Neural cell (in vitro differentiated cells): ENCODE data around the gene ADCY1. TPM values are rescaled to one million over a fixed set of nuclear protein-coding genes. Genes with fewer than 3 reads are reported as not detected.

Experiments used
- H2AFZ ChIP-seq: fragments of 200-600, 300-800 bp; sonication (generic), shearing (Covaris generic); 2 replicates; pipeline ENCODE4 v1.6.0; 2014; ENCODE audit warnings: low read depth, mild to moderate bottlenecking, antibody characterized with exemption, low read length, moderate library complexity
- H3F3A ChIP-seq: fragments of 200-600 bp; shearing (Covaris generic); 2 replicates; pipeline ENCODE4 v1.6.1; 2016; ENCODE audit warnings: mild to moderate bottlenecking, moderate library complexity, mixed read lengths, antibody characterized with exemption, low read length; ENCODE audit not compliant: insufficient read depth, poor library complexity, severe bottlenecking
- H3K27ac ChIP-seq: fragments of 200-600, 300-800 bp; sonication (generic), shearing (Covaris generic); 2 replicates; pipeline ENCODE4 v1.5.1; 2014; ENCODE audit warnings: mild to moderate bottlenecking, low read length, moderate library complexity
- H3K27me3 ChIP-seq: fragments of 300-800, 200-600 bp; sonication (generic), shearing (Covaris generic); 2 replicates; pipeline ENCODE4 v1.6.0; 2014; ENCODE audit warnings: mild to moderate bottlenecking, low read depth, low read length, moderate library complexity; ENCODE audit not compliant: insufficient read depth
- H3K36me3 ChIP-seq: fragments of 300-800, 200-600 bp; sonication (generic), shearing (Covaris generic); 2 replicates; pipeline ENCODE4 v1.5.1; 2014; ENCODE audit warnings: mild to moderate bottlenecking, antibody characterized with exemption, low read length, moderate library complexity; ENCODE audit not compliant: insufficient read depth
- H3K4me2 ChIP-seq: fragments of 300-800, 200-600 bp; sonication (generic), shearing (Covaris generic); 2 replicates; pipeline ENCODE4 v1.6.0; 2014; ENCODE audit warnings: mild to moderate bottlenecking, low read length
- H3K4me3 ChIP-seq: fragments of 300-800, 200-600 bp; sonication (generic), shearing (Covaris generic); 2 replicates; pipeline ENCODE4 v1.5.1; 2014; ENCODE audit warnings: mild to moderate bottlenecking, low read length, moderate library complexity
- H3K79me2 ChIP-seq: fragments of 200-600 bp; shearing (Covaris generic); replicated peaks from 2 replicates; pipeline ENCODE4 v1.6.0; 2014; ENCODE audit warnings: mild to moderate bottlenecking, low read length, moderate library complexity; ENCODE audit not compliant: insufficient read depth
- H3K9ac ChIP-seq: fragments of 300-800, 200-600 bp; sonication (generic), shearing (Covaris generic); 2 replicates; pipeline ENCODE4 v1.6.1; 2016; ENCODE audit warnings: mild to moderate bottlenecking, low read length, mixed read lengths
- H3K9me2 ChIP-seq: fragments of 200-600 bp; shearing (Covaris generic); 2 replicates; pipeline ENCODE4 v1.6.1; 2016; ENCODE audit warnings: mild to moderate bottlenecking, low read length, mixed read lengths; ENCODE audit not compliant: insufficient read depth
- H3K9me3 ChIP-seq: fragments of 200-600, 300-800 bp; sonication (generic), shearing (Covaris generic); 2 replicates; pipeline ENCODE4 v1.6.1; 2016; ENCODE audit warnings: mild to moderate bottlenecking, mixed run types, low read length, moderate library complexity, mixed read lengths
- H4K20me1 ChIP-seq: fragments of 200-600 bp; shearing (Covaris generic); 2 replicates; pipeline ENCODE4 v1.6.1; 2016; ENCODE audit warnings: mild to moderate bottlenecking, mixed run types; ENCODE audit not compliant: insufficient read depth
- EP300 ChIP-seq: fragments of 450-650 bp; conservative IDR thresholded peaks from 2 replicates; pipeline ENCODE4 v1.6.1; 2014; ENCODE audit warnings: antibody characterized with exemption, mild to moderate bottlenecking, moderate library complexity; ENCODE audit not compliant: poor library complexity, severe bottlenecking
- EZH2 ChIP-seq: fragments of 200-600, 300-800 bp; shearing (Covaris generic), sonication (generic); IDR thresholded peaks from 2 replicates; pipeline ENCODE4 v1.6.1; 2014; ENCODE audit warnings: antibody characterized with exemption, low read length, borderline replicate concordance, mild to moderate bottlenecking; ENCODE audit not compliant: insufficient read depth, poor library complexity, severe bottlenecking
- MXI1 ChIP-seq: fragments of 450-650 bp; conservative IDR thresholded peaks from 2 replicates; pipeline ENCODE4 v1.6.1; 2014; ENCODE audit warnings: antibody characterized with exemption, mild to moderate bottlenecking; ENCODE audit not compliant: poor library complexity, severe bottlenecking
- POLR2AphosphoS5 ChIP-seq: IDR thresholded peaks from 2 replicates; pipeline ENCODE4 v1.6.1; 2012
- RAD21 ChIP-seq: fragments of 450-650 bp; conservative IDR thresholded peaks from 2 replicates; pipeline ENCODE4 v1.6.1; 2014; ENCODE audit warnings: antibody characterized with exemption, mild to moderate bottlenecking, moderate library complexity
- SMC3 ChIP-seq: fragments of 450-650 bp; conservative IDR thresholded peaks from 2 replicates; pipeline ENCODE4 v1.6.1; 2014; ENCODE audit warnings: antibody characterized with exemption, mild to moderate bottlenecking, moderate library complexity; ENCODE audit not compliant: poor library complexity
- TAF1 ChIP-seq: IDR thresholded peaks from 2 replicates; pipeline ENCODE4 v1.6.1; 2012; ENCODE audit warnings: low read depth
- polyA plus RNA-seq: library from polyadenylated mRNA; depleted of rRNA; stranded (reverse); fragments of >200 nt; gene quantifications from 2 replicates; pipeline ENCODE4 v1.2.3, GENCODE V29; 2014
- TF ChIP-seq, protein P1 (sequence below): IDR thresholded peaks from 2 replicates; pipeline ENCODE4 v1.6.1; 2012; ENCODE audit warnings: borderline replicate concordance
- TF ChIP-seq, protein P2 (sequence below): fragments of 450-650 bp; IDR thresholded peaks from 2 replicates; pipeline ENCODE4 v1.5.1; 2014; ENCODE audit warnings: antibody characterized with exemption, mild to moderate bottlenecking, moderate library complexity; ENCODE audit not compliant: poor library complexity, severe bottlenecking

Gene ADCY1
- polyA plus RNA-seq, 1 donor from 2014 or later = 14.8 TPM

DNA sequence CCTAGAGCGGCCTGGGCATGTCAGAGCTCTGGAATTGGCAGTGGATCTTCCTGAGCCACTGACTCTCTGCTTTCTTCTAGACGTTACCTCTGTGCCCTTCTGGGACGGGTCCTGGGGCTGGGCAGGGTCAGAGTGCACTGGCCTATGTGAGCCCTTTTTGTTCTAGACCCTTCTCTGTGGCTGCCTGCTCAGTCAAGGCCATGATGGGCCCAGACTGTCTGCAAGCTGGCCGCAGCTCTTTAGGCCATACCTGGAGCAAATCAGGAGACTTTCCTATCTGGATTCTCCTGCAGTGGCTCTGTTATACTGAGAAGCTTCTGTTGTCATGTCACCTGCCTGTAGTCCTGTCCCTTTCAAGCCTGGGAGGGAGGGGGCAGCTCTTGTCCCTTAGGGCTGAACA lies 70.1 kb downstream of the ADCY1 start:
- Histone ChIP-seq H4K20me1 (no peaks in the 10 kb centered on the region), H3K9me3 (no peaks in the 10 kb centered on the region), H3K27me3 (no peaks in the 10 kb centered on the region), H3K9ac (no peak overlapping the region), H3K36me3 (no peaks in the 10 kb centered on the region), H3K4me3 (no peak overlapping the region), H3K27ac (no peak overlapping the region), H2AFZ (no peak overlapping the region), H3K79me2 (no peaks in the 10 kb centered on the region), H3F3A (no peaks in the 10 kb centered on the region), H3K9me2 (no peaks in the 10 kb centered on the region), H3K4me2 (no peak overlapping the region)
- no peak for TF ChIP-seq TAF1
- TF ChIP-seq SMC3 = no peak
- TF ChIP-seq MXI1 = no peak
- no peak for TF ChIP-seq EP300
- TF ChIP-seq, protein P1, sequence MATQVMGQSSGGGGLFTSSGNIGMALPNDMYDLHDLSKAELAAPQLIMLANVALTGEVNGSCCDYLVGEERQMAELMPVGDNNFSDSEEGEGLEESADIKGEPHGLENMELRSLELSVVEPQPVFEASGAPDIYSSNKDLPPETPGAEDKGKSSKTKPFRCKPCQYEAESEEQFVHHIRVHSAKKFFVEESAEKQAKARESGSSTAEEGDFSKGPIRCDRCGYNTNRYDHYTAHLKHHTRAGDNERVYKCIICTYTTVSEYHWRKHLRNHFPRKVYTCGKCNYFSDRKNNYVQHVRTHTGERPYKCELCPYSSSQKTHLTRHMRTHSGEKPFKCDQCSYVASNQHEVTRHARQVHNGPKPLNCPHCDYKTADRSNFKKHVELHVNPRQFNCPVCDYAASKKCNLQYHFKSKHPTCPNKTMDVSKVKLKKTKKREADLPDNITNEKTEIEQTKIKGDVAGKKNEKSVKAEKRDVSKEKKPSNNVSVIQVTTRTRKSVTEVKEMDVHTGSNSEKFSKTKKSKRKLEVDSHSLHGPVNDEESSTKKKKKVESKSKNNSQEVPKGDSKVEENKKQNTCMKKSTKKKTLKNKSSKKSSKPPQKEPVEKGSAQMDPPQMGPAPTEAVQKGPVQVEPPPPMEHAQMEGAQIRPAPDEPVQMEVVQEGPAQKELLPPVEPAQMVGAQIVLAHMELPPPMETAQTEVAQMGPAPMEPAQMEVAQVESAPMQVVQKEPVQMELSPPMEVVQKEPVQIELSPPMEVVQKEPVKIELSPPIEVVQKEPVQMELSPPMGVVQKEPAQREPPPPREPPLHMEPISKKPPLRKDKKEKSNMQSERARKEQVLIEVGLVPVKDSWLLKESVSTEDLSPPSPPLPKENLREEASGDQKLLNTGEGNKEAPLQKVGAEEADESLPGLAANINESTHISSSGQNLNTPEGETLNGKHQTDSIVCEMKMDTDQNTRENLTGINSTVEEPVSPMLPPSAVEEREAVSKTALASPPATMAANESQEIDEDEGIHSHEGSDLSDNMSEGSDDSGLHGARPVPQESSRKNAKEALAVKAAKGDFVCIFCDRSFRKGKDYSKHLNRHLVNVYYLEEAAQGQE = no peak
- TF ChIP-seq, protein P2, sequence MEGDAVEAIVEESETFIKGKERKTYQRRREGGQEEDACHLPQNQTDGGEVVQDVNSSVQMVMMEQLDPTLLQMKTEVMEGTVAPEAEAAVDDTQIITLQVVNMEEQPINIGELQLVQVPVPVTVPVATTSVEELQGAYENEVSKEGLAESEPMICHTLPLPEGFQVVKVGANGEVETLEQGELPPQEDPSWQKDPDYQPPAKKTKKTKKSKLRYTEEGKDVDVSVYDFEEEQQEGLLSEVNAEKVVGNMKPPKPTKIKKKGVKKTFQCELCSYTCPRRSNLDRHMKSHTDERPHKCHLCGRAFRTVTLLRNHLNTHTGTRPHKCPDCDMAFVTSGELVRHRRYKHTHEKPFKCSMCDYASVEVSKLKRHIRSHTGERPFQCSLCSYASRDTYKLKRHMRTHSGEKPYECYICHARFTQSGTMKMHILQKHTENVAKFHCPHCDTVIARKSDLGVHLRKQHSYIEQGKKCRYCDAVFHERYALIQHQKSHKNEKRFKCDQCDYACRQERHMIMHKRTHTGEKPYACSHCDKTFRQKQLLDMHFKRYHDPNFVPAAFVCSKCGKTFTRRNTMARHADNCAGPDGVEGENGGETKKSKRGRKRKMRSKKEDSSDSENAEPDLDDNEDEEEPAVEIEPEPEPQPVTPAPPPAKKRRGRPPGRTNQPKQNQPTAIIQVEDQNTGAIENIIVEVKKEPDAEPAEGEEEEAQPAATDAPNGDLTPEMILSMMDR = no peak
- TF ChIP-seq EZH2 = no peak
- TF ChIP-seq RAD21 = no peak
- TF ChIP-seq POLR2AphosphoS5 = no peak

DNA sequence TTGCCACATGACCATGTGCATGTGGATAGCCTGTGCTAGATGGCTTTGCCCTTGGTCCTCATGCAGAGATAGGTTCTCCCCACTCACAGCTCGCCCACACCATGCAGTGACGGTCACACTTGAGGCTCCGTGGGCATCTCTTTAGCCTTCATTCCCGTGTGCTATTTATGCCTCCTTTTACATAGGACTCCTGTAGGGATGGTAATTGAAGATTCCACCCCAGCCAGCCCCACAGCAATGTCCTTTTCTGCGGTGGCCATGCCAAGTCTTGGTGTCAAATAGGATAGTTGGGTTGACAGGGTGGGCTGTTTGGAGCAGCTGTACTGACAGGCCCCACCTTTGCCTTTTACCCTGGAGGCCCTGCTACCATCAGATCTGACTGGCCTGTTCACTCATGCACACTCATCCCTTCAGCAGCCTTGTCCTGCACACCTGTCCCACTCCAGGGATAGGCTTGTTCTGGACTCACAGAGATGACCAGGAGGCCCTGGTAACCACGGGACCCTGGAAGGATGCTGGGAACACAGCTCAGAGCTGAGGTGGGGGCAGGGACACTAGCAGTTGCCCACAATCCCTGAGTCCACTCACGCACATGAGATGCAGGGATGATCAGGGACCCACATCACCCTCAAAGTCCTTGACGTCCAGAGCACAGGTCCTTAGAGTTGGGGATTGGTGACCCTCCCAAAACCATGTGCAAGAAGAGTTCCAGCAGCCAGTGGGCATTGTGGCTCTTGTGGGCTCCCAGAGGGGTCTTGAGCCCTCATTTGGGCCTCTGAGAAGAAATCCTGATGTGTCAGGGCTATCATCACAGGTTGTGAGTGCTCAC lies 71.2 kb downstream of the ADCY1 start:
- Histone ChIP-seq H4K20me1 (no peaks in the 10 kb centered on the region), H3K27ac (no peak overlapping the region), H2AFZ (no peak overlapping the region), H3K9ac (no peak overlapping the region), H3K4me2 (no peak overlapping the region), H3K4me3 (no peak overlapping the region), H3K9me2 (no peaks in the 10 kb centered on the region), H3F3A (no peaks in the 10 kb centered on the region), H3K36me3 (peaks cover 5% of the 10 kb centered on the region), H3K79me2 (no peaks in the 10 kb centered on the region), H3K9me3 (no peaks in the 10 kb centered on the region), H3K27me3 (no peaks in the 10 kb centered on the region)
- TF ChIP-seq MXI1 = no peak
- TF ChIP-seq, protein P1 = no peak
- TF ChIP-seq POLR2AphosphoS5 = no peak
- TF ChIP-seq SMC3 = no peak
- TF ChIP-seq, protein P2 = no peak
- TF ChIP-seq EP300 = no peak
